Parathyroid adenoma (tissue), 2 donors: ENCODE data around the gene SUPT6H.
"Not testable (repeated sequence)": the region's sequence is repeated elsewhere in the genome, so short reads cannot be mapped to it uniquely, and the experiment has no call there.

Source experiments
- H2AFZ ChIP-seq: fragments of 300-600 bp; sonication (generic); one replicate; pipeline ENCODE4 v1.7.0; 2017; ENCODE audit warnings: antibody characterized with exemption, mild to moderate bottlenecking
- H3K27ac ChIP-seq: fragments of 300-600 bp; sonication (generic); one replicate; pipeline ENCODE4 v1.7.0; 2017
- H3K27me3 ChIP-seq: fragments of 300-600 bp; sonication (generic); one replicate; pipeline ENCODE4 v1.7.0; 2017; ENCODE audit warnings: low read length; ENCODE audit not compliant: control insufficient read depth, insufficient read depth
- H3K36me3 ChIP-seq: fragments of 300-600 bp; sonication (generic); one replicate; pipeline ENCODE4 v1.7.0; 2017; ENCODE audit warnings: low read length; ENCODE audit not compliant: control insufficient read depth, insufficient read depth
- H3K4me1 ChIP-seq: fragments of 300-600 bp; sonication (generic); one replicate; pipeline ENCODE4 v1.7.0; 2017; ENCODE audit warnings: control low read depth
- H3K4me2 ChIP-seq: fragments of 300-600 bp; sonication (generic); one replicate; pipeline ENCODE4 v1.7.0; 2017; ENCODE audit warnings: low read length
- H3K4me3 ChIP-seq: fragments of 300-600 bp; sonication (generic); one replicate; pipeline ENCODE4 v1.7.0; 2017; ENCODE audit warnings: low read depth, low read length
- H3K79me2 ChIP-seq: fragments of 300-600 bp; sonication (generic); one replicate; pipeline ENCODE4 v1.7.0; 2017; ENCODE audit warnings: control low read depth
- H3K9ac ChIP-seq: fragments of 300-600 bp; sonication (generic); one replicate; pipeline ENCODE4 v1.7.0; 2017; ENCODE audit warnings: mild to moderate bottlenecking
- H3K9me3 ChIP-seq: fragments of 300-600 bp; sonication (generic); one replicate; pipeline ENCODE4 v1.7.0; 2017; ENCODE audit warnings: low read length; ENCODE audit not compliant: control insufficient read depth
- CTCF ChIP-seq: fragments of 300-600 bp; sonication (generic); IDR thresholded peaks from one replicate; pipeline ENCODE4 v1.7.0; 2017; ENCODE audit warnings: antibody characterized with exemption, mild to moderate bottlenecking
- donor health status: primary hyperparathyroidism.

SUPT6H gene

GRCh38 chr17:28734712-28735241 lies 72.8 kb downstream of the SUPT6H start:
- H3K4me2 ChIP-seq, result no peak overlapping the region
- no peak overlapping the region for H3K9ac ChIP-seq
- H3K79me2 ChIP-seq, result no peaks in the 10 kb centered on the region
- H3K27ac ChIP-seq, result no peak overlapping the region
- no peaks in the 10 kb centered on the region for H3K4me1 ChIP-seq
- no peaks in the 10 kb centered on the region for H3K27me3 ChIP-seq
- no peak overlapping the region for H2AFZ ChIP-seq
- H3K9me3 ChIP-seq, result no peaks in the 10 kb centered on the region
- H3K36me3 ChIP-seq, result no peaks in the 10 kb centered on the region
- no peak overlapping the region for H3K4me3 ChIP-seq
- no peak for TF ChIP-seq CTCF

GRCh38 chr17:28735242-28735722 lies 73.3 kb downstream of the SUPT6H start:
- no peaks in the 10 kb centered on the region for H3K36me3 ChIP-seq
- H3K4me3 ChIP-seq, result no peak overlapping the region
- H3K9me3 ChIP-seq, result no peaks in the 10 kb centered on the region
- no peaks in the 10 kb centered on the region for H3K79me2 ChIP-seq
- no peak for TF ChIP-seq CTCF
- no peaks in the 10 kb centered on the region for H3K4me1 ChIP-seq
- H2AFZ ChIP-seq, result no peak overlapping the region
- no peak overlapping the region for H3K9ac ChIP-seq
- H3K4me2 ChIP-seq, result no peak overlapping the region
- no peaks in the 10 kb centered on the region for H3K27me3 ChIP-seq
- no peak overlapping the region for H3K27ac ChIP-seq

- not testable (repeated sequence) for H3K9ac ChIP-seq, H3K36me3 ChIP-seq, H2AFZ ChIP-seq, H3K4me2 ChIP-seq, H3K4me1 ChIP-seq, H3K9me3 ChIP-seq, H3K4me3 ChIP-seq, H3K27ac ChIP-seq, H3K79me2 ChIP-seq, H3K27me3 ChIP-seq
These were observed 74.1 kb downstream of the SUPT6H start for GRCh38 chr17:28735913-28736769.

- no peak overlapping the region for H3K4me2 ChIP-seq
- H3K36me3 ChIP-seq, result no peaks in the 10 kb centered on the region
- no peak overlapping the region for H3K27ac ChIP-seq
- no peaks in the 10 kb centered on the region for H3K27me3 ChIP-seq
- H3K4me1 ChIP-seq, result no peaks in the 10 kb centered on the region
- H3K9me3 ChIP-seq, result no peaks in the 10 kb centered on the region
- H2AFZ ChIP-seq, result no peak overlapping the region
- H3K4me3 ChIP-seq, result no peak overlapping the region
- no peaks in the 10 kb centered on the region for H3K79me2 ChIP-seq
- TF ChIP-seq CTCF, result no peak
- H3K9ac ChIP-seq, result no peak overlapping the region
These were observed 75.3 kb downstream of the SUPT6H start for GRCh38 chr17:28737316-28737715.

- no peak overlapping the region for H3K9ac ChIP-seq
- H3K27me3 ChIP-seq, result no peaks in the 10 kb centered on the region
- no peak for TF ChIP-seq CTCF
These were observed 76.0 kb downstream of the SUPT6H start for GRCh38 chr17:28737770-28738679.

More at GRCh38 chr17:28737770-28738679, 76.0 kb downstream of the SUPT6H start:
- H3K9me3 ChIP-seq, result no peaks in the 10 kb centered on the region
- no peaks in the 10 kb centered on the region for H3K4me1 ChIP-seq
- no peak overlapping the region for H3K4me2 ChIP-seq
- no peaks in the 10 kb centered on the region for H3K36me3 ChIP-seq
- no peak overlapping the region for H3K27ac ChIP-seq
- no peaks in the 10 kb centered on the region for H3K79me2 ChIP-seq
- H3K4me3 ChIP-seq, result no peak overlapping the region
- no peak overlapping the region for H2AFZ ChIP-seq
